Heart left ventricle (tissue), 13 donors: ENCODE results near the gene CWC22.

Source experiments
- CTCF ChIP-seq, 12 donors: fragments of 200-600 bp; sonication (generic) in 4 of 12; IDR thresholded peaks; one replicate each; pipeline versions ENCODE4 v1.5.0 to v1.8.0; 2018 to 2022; ENCODE audit warnings: antibody characterized with exemption in 12 of 12, mild to moderate bottlenecking in 5 of 12
- POLR2A ChIP-seq, 2 donors: fragments of 450-650 bp; IDR thresholded peaks; one replicate each; pipeline ENCODE4 v1.6.1; 2017; ENCODE audit warnings: antibody characterized with exemption in 2 of 2, mild to moderate bottlenecking in 2 of 2, moderate library complexity in 2 of 2
- donor health status: ischemic (EF 13 %, LVEDD 7.1; RV severe dilation, severe dysfunction).
- donor health status: DM: no; HTN: yes; CAD: no.
- donor health status: DM: no; HTN: no; CAD: no.
- donor health status: ischemic (EF 25% LVEDD 6.9; RV normal size, moderate dysfunction).
- donor health status: ischemic (EF 25% LVEDD 5.7; RV mildly dilated, moderate dysfunction).
- donor health status: ischemic (EF 35%, LVEDD 5.7; RV mildly dilated, moderate dysfunction).
- donor health status: nonischemic (EF 11% LVEDD 7.7; RV severe dilation, severe dysfunction).
- donor health status: DM: yes; HTN: yes; CAD: no.
- donor health status: PGD.
- donor health status: ischemic (EF 29% LVEDD 5.4; RV normal size, mild dysfunction).
- donor health status: nonischemic (EF 23%, LVEDD 6.1; RV moderate dilation, normal function).

GRCh38 chr2:179913809-179914208, 93.3 kb downstream of the CWC22 start:
- no peak for TF ChIP-seq CTCF (IDR thresholded peaks at IDR 0.05)
- TF ChIP-seq POLR2A (IDR thresholded peaks at IDR 0.05), result no peak
